Right atrium auricular region (tissue), 2 donors: ENCODE measurements around the gene UBXN7. TPM values are rescaled to one million over a fixed set of nuclear protein-coding genes. Genes with fewer than 3 reads are reported as not detected.
"Not testable (repeated sequence)": the region's sequence is repeated elsewhere in the genome, so short reads cannot be mapped to it uniquely, and the experiment has no call there.

Source experiments
- DNase-seq: peaks from one replicate; pipeline ENCODE4 v3.0.0-alpha.2; 2019; ENCODE audit warnings: low spot score
- H3K27ac ChIP-seq, 2 donors: fragments of 200-600 bp; sonication (generic); 1 replicate in 1 of 2; 2 replicates in 1 of 2; pipeline ENCODE4 v1.5.1; 2016 to 2019
- H3K27me3 ChIP-seq, 2 donors: fragments of 200-600 bp; sonication (generic); one replicate each; pipeline versions ENCODE4 v1.5.1 to v1.6.0; 2017 to 2019
- H3K36me3 ChIP-seq: fragments of 200-600 bp; sonication (generic); one replicate; pipeline ENCODE4 v1.5.1; 2016
- H3K4me1 ChIP-seq, 2 donors: fragments of 200-600 bp; sonication (generic); one replicate each; pipeline versions ENCODE4 v1.5.1 to v1.6.0; 2017 to 2019
- H3K4me3 ChIP-seq, 2 donors: fragments of 200-600 bp; sonication (generic); 1 replicate in 1 of 2; 2 replicates in 1 of 2; pipeline ENCODE4 v1.5.1; 2017 to 2019; ENCODE audit warnings: mild to moderate bottlenecking in 1 of 2, moderate library complexity in 1 of 2
- H3K9me3 ChIP-seq, 2 donors: fragments of 200-600 bp; sonication (generic); one replicate each; pipeline ENCODE4 v1.5.1; 2019
- CTCF ChIP-seq, 2 donors: fragments of 200-600 bp; sonication (generic); IDR thresholded peaks; one replicate each; pipeline ENCODE4 v1.5.1; 2019; ENCODE audit warnings: antibody characterized with exemption in 2 of 2
- total RNA-seq, 2 donors: library from RNA; depleted of rRNA; stranded (reverse); fragments of >200 nt; gene quantifications; one replicate each; pipeline ENCODE4 v1.1.0, GENCODE V29; 2016

The UBXN7 gene
- total RNA-seq, 2 donors from 2014 or later: 10.5 to 13.3 TPM

- no peak for TF ChIP-seq CTCF (IDR thresholded peaks at IDR 0.05)
- Histone ChIP-seq H3K4me1 (no peaks in the 10 kb centered on the region), H3K4me3 (no peak overlapping the region), H3K9me3 (no peaks in the 10 kb centered on the region), H3K27ac (no peak overlapping the region), H3K27me3 (no peaks in the 10 kb centered on the region), H3K36me3 (peaks cover 60% of the 10 kb centered on the region)
- DNase-seq: no peak
Measured at GRCh38 chr3:196355668-196356067, 76.6 kb downstream of the UBXN7 start.

- Histone ChIP-seq H3K4me1 (no peaks in the 10 kb centered on the region), H3K27me3 (no peaks in the 10 kb centered on the region), H3K27ac (no peak overlapping the region), H3K4me3 (no peak overlapping the region), H3K36me3 (peaks cover 46% of the 10 kb centered on the region), H3K9me3 (no peaks in the 10 kb centered on the region)
- DNase-seq: no peak
- TF ChIP-seq CTCF (IDR thresholded peaks at IDR 0.05): no peak
Measured at GRCh38 chr3:196354132-196354531, 78.1 kb downstream of the UBXN7 start.

GRCh38 chr3:196351541-196351940 is 80.7 kb downstream of the UBXN7 start:
- H3K4me1 ChIP-seq: no peaks in the 10 kb centered on the region
- no peak for DNase-seq
- H3K27ac ChIP-seq: no peak overlapping the region
- no peak overlapping the region for H3K4me3 ChIP-seq
- TF ChIP-seq CTCF (IDR thresholded peaks at IDR 0.05): no peak
- H3K9me3 ChIP-seq: no peaks in the 10 kb centered on the region
- no peaks in the 10 kb centered on the region for H3K27me3 ChIP-seq
- peaks cover 33% of the 10 kb centered on the region for H3K36me3 ChIP-seq

- Histone ChIP-seq H3K27ac (no peak overlapping the region), H3K4me1 (no peaks in the 10 kb centered on the region), H3K27me3 (no peaks in the 10 kb centered on the region), H3K36me3 (peaks cover 18% of the 10 kb centered on the region), H3K9me3 (no peaks in the 10 kb centered on the region), H3K4me3 (no peak overlapping the region)
- DNase-seq: no peak
- TF ChIP-seq CTCF (IDR thresholded peaks at IDR 0.05): no peak
Measured at GRCh38 chr3:196350067-196350466, 82.2 kb downstream of the UBXN7 start.

GRCh38 chr3:196348698-196349097 is 83.5 kb downstream of the UBXN7 start:
- no peak overlapping the region for H3K27ac ChIP-seq
- H3K4me3 ChIP-seq: no peak overlapping the region
- no peaks in the 10 kb centered on the region for H3K27me3 ChIP-seq
- peaks cover 17% of the 10 kb centered on the region for H3K36me3 ChIP-seq
- H3K4me1 ChIP-seq: no peaks in the 10 kb centered on the region
- TF ChIP-seq CTCF (IDR thresholded peaks at IDR 0.05): no peak
- H3K9me3 ChIP-seq: no peaks in the 10 kb centered on the region
- no peak for DNase-seq

GRCh38 chr3:196344663-196345062 is 87.6 kb downstream of the UBXN7 start:
- Histone ChIP-seq H3K27me3 (no peaks in the 10 kb centered on the region), H3K27ac (no peak overlapping the region), H3K4me1 (no peaks in the 10 kb centered on the region), H3K9me3 (no peaks in the 10 kb centered on the region), H3K36me3 (peaks cover 9% of the 10 kb centered on the region), H3K4me3 (no peak overlapping the region)
- TF ChIP-seq CTCF (IDR thresholded peaks at IDR 0.05): no peak
- no peak for DNase-seq

- H3K4me3 ChIP-seq: not testable (repeated sequence)
Measured at GRCh38 chr3:196343917-196344316, 88.3 kb downstream of the UBXN7 start.

More at GRCh38 chr3:196343917-196344316, 88.3 kb downstream of the UBXN7 start:
- not testable (repeated sequence) for H3K36me3 ChIP-seq, DNase-seq, H3K27ac ChIP-seq, H3K9me3 ChIP-seq, H3K4me1 ChIP-seq, H3K27me3 ChIP-seq
